Occipital lobe (tissue), 2 donors: ENCODE data around the gene FNBP1L. TPM values are rescaled to one million over a fixed set of nuclear protein-coding genes. Genes with fewer than 3 reads are reported as not detected.

Experiments
- DNase-seq: peaks from one replicate; lab custom pipeline; 2025; lab: John Stamatoyannopoulos, UW
- total RNA-seq: library from RNA; depleted of rRNA; stranded (reverse); fragments of >200 nt; gene quantifications from one replicate; pipeline ENCODE4 v1.2.3, GENCODE V29; 2014

FNBP1L gene
- total RNA-seq, 1 donor from 2014 or later: 280 TPM

- no peak for DNase-seq
These were observed 35.7 kb downstream of the FNBP1L start for GRCh38 chr1:93483606-93484005.

GRCh38 chr1:93488207-93488606, 40.3 kb downstream of the FNBP1L start:
- DNase-seq: no peak

- no peak for DNase-seq
These were observed 41.8 kb downstream of the FNBP1L start for GRCh38 chr1:93489756-93490155.

- DNase-seq: no peak
These were observed 42.4 kb downstream of the FNBP1L start for GRCh38 chr1:93490357-93490756.

GRCh38 chr1:93495911-93496310, 48.0 kb downstream of the FNBP1L start:
- DNase-seq: no peak

- DNase-seq: no peak
These were observed 48.6 kb downstream of the FNBP1L start for GRCh38 chr1:93496520-93496919.

GRCh38 chr1:93499075-93499474, 51.2 kb downstream of the FNBP1L start:
- DNase-seq: no peak

GRCh38 chr1:93499533-93499932, 51.6 kb downstream of the FNBP1L start:
- no peak for DNase-seq

- no peak for DNase-seq
These were observed 52.4 kb downstream of the FNBP1L start for GRCh38 chr1:93500275-93500674.

GRCh38 chr1:93501399-93501798, 53.5 kb downstream of the FNBP1L start:
- no peak for DNase-seq

- no peak for DNase-seq
These were observed 54.0 kb downstream of the FNBP1L start for GRCh38 chr1:93501829-93502369.

GRCh38 chr1:93502571-93502970, 54.7 kb downstream of the FNBP1L start:
- no peak for DNase-seq

- no peak for DNase-seq
These were observed 55.2 kb downstream of the FNBP1L start for GRCh38 chr1:93503163-93503562.

- DNase-seq: no peak
These were observed 55.9 kb downstream of the FNBP1L start for GRCh38 chr1:93503816-93504215.

GRCh38 chr1:93504247-93505033, 56.5 kb downstream of the FNBP1L start:
- no peak for DNase-seq

GRCh38 chr1:93506126-93506525, 58.2 kb downstream of the FNBP1L start:
- DNase-seq: no peak

- DNase-seq: no peak
These were observed 68.2 kb downstream of the FNBP1L start for GRCh38 chr1:93516164-93516563.

GRCh38 chr1:93518516-93518915, 70.6 kb downstream of the FNBP1L start:
- no peak for DNase-seq

GRCh38 chr1:93519199-93519829, 71.4 kb downstream of the FNBP1L start:
- no peak for DNase-seq

GRCh38 chr1:93521618-93522017, 73.7 kb downstream of the FNBP1L start:
- DNase-seq: no peak

GRCh38 chr1:93522721-93523120, 74.8 kb downstream of the FNBP1L start:
- DNase-seq: no peak

- no peak for DNase-seq
These were observed 77.5 kb downstream of the FNBP1L start for GRCh38 chr1:93525431-93525830.

GRCh38 chr1:93526431-93526830, 78.5 kb downstream of the FNBP1L start:
- no peak for DNase-seq
